Trophoblast cell (in vitro differentiated cells and primary cell): ENCODE measurements around the gene C14orf180.

Experiments used
- DNase-seq, 2 donors: peaks; one replicate each; pipeline ENCODE4 v3.0.0-alpha.2; 2016
- H2AFZ ChIP-seq: 2 replicates; pipeline ENCODE4 v1.6.1; 2013; ENCODE audit warnings: low read length, moderate library complexity, mild to moderate bottlenecking; ENCODE audit not compliant: insufficient read depth, poor library complexity
- H2AK5ac ChIP-seq: 2 replicates; pipeline ENCODE4 v1.6.1; 2013; ENCODE audit warnings: mild to moderate bottlenecking, low read length
- H2BK120ac ChIP-seq: 2 replicates; pipeline ENCODE4 v1.6.1; 2013; ENCODE audit warnings: low read length, mild to moderate bottlenecking, moderate library complexity; ENCODE audit not compliant: insufficient read depth, poor library complexity
- H2BK12ac ChIP-seq: 2 replicates; pipeline ENCODE4 v1.6.1; 2013; ENCODE audit warnings: mild to moderate bottlenecking, low read length, moderate library complexity
- H2BK5ac ChIP-seq: 2 replicates; pipeline ENCODE4 v1.6.1; 2013; ENCODE audit warnings: low read length, low read depth, moderate library complexity, mild to moderate bottlenecking; ENCODE audit not compliant: poor library complexity
- H3K14ac ChIP-seq: 2 replicates; pipeline ENCODE4 v1.6.1; 2013; ENCODE audit warnings: mild to moderate bottlenecking, low read length
- H3K18ac ChIP-seq: 2 replicates; pipeline ENCODE4 v1.6.1; 2013; ENCODE audit warnings: mild to moderate bottlenecking, low read length
- H3K23ac ChIP-seq: 2 replicates; pipeline ENCODE4 v1.6.1; 2013; ENCODE audit warnings: low read length
- H3K27ac ChIP-seq: 2 replicates; pipeline ENCODE4 v1.5.1; 2013; ENCODE audit warnings: low read depth, mild to moderate bottlenecking, inconsistent platforms, low read length, moderate library complexity
- H3K27me3 ChIP-seq: 2 replicates; pipeline ENCODE4 v1.6.1; 2013; ENCODE audit warnings: inconsistent platforms, mild to moderate bottlenecking, low read length, moderate library complexity; ENCODE audit not compliant: insufficient read depth
- H3K36me3 ChIP-seq, 2 experiments: 1 replicate in 1 of 2; 2 replicates in 1 of 2; pipeline ENCODE4 v1.6.1; 2013; ENCODE audit warnings: low read length in 2 of 2, mild to moderate bottlenecking in 2 of 2, moderate library complexity in 1 of 2; ENCODE audit not compliant: insufficient read depth in 2 of 2, control insufficient read depth in 1 of 2
- H3K4ac ChIP-seq: 2 replicates; pipeline ENCODE4 v1.6.1; 2013; ENCODE audit warnings: low read depth, mild to moderate bottlenecking, low read length, moderate library complexity
- H3K4me1 ChIP-seq, 2 experiments: 1 replicate in 1 of 2; 2 replicates in 1 of 2; pipeline ENCODE4 v1.6.1; 2013; ENCODE audit warnings: low read length in 2 of 2, mild to moderate bottlenecking in 2 of 2, moderate library complexity in 1 of 2; ENCODE audit not compliant: insufficient read depth in 2 of 2, control insufficient read depth in 1 of 2
- H3K4me2 ChIP-seq: 2 replicates; pipeline ENCODE4 v1.6.1; 2013; ENCODE audit warnings: inconsistent platforms, mild to moderate bottlenecking, low read length, moderate library complexity
- H3K4me3 ChIP-seq: 2 replicates; pipeline ENCODE4 v1.5.1; 2013; ENCODE audit warnings: mild to moderate bottlenecking, low read depth, low read length, inconsistent platforms
- H3K79me1 ChIP-seq: one replicate; pipeline ENCODE4 v1.6.1; 2013; ENCODE audit warnings: low read length
- H3K79me2 ChIP-seq: 2 replicates; pipeline ENCODE4 v1.6.1; 2013; ENCODE audit warnings: low read length, mild to moderate bottlenecking; ENCODE audit not compliant: control insufficient read depth, insufficient read depth, poor library complexity
- H3K9ac ChIP-seq: 2 replicates; pipeline ENCODE4 v1.6.1; 2013; ENCODE audit warnings: mild to moderate bottlenecking, low read length
- H3K9me3 ChIP-seq: 2 replicates; pipeline ENCODE4 v1.6.1; 2013; ENCODE audit warnings: low read depth, mild to moderate bottlenecking, control low read depth, inconsistent platforms, low read length; ENCODE audit not compliant: insufficient read depth
- H4K12ac ChIP-seq: 2 replicates; pipeline ENCODE4 v1.6.1; 2013; ENCODE audit warnings: low read depth, mild to moderate bottlenecking, low read length, moderate library complexity
- H4K8ac ChIP-seq: 2 replicates; pipeline ENCODE4 v1.6.1; 2013; ENCODE audit warnings: low read depth, mild to moderate bottlenecking, low read length, moderate library complexity
- H4K91ac ChIP-seq: one replicate; pipeline ENCODE4 v1.6.1; 2013; ENCODE audit warnings: low read depth, mild to moderate bottlenecking, low read length, moderate library complexity
- WGBS: extraction: QIAGEN DNeasy Blood & Tissue Kit; methylation state at CpG from one replicate; pipeline ENCODE4 v1.1.7; 2013; ENCODE audit warnings: missing lambda C conversion rate; ENCODE audit not compliant: insufficient read length, insufficient coverage; ENCODE audit errors: extremely low coverage; 5-methylcytosine and 5-hydroxymethylcytosine counted together

The C14orf180 gene

DNA sequence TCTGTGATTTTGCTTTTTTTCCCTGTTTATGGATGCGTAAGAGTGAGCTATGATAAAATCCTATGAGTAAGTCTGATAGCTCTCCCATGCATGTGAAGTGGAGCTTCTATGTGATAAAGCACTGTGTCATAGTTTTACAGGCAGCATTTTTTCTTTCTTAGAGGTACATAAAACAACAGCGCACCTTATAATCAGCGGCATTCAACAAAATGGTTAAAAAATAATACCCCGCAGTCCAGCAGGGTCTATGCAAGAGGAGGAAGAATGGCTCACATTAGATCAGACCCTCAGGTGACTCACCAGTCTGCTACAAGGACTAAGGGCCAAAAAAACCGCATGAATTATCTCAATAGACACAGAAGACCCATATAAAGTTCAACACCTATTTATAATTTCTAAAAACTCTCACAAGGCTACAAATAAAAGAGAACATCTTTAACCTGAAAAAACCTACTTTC, 58.0 kb downstream of the C14orf180 start:
- Histone ChIP-seq H3K18ac (no peak overlapping the region), H3K4me3 (no peak overlapping the region), H3K27ac (no peak overlapping the region), H3K36me3 (no peaks in the 10 kb centered on the region), H3K9ac (no peak overlapping the region), H3K79me2 (no peaks in the 10 kb centered on the region), H3K27me3 (no peaks in the 10 kb centered on the region), H4K8ac (no peak overlapping the region), H4K12ac (no peak overlapping the region), H3K4ac (no peak overlapping the region), H3K23ac (no peak overlapping the region), H2AK5ac (no peak overlapping the region), H4K91ac (no peak overlapping the region), H3K79me1 (no peaks in the 10 kb centered on the region), H3K4me1 (no peaks in the 10 kb centered on the region), H2BK5ac (no peak overlapping the region), H2AFZ (no peak overlapping the region), H2BK120ac (no peak overlapping the region), H3K14ac (no peak overlapping the region), H2BK12ac (no peak overlapping the region), H3K4me2 (no peak overlapping the region), H3K9me3 (no peaks in the 10 kb centered on the region)
- WGBS = no CpG with 5 or more reads among the region's 5 CpGs
- no peak for DNase-seq

DNA sequence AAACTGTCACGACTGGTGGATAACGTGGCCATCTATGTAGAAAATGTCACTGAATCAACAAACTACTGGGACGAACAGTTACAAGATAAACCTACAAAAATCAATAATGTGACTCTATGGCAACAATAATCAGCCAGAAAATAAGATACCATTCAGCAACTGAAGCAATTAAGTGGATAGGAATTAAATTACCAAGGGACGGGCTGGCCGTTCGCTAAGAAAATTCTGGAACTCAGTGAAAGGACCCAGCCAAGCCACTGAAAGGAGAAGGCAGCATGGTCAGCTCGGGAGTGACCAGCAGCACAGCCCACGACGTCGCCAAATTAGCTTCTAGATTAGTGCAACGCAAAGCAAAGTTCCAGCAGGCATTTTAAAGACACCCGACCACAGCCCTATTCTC, 58.6 kb downstream of the C14orf180 start:
- Histone ChIP-seq H4K91ac (no peak overlapping the region), H3K4ac (no peak overlapping the region), H3K14ac (no peak overlapping the region), H3K4me3 (no peak overlapping the region), H3K36me3 (no peaks in the 10 kb centered on the region), H2BK120ac (no peak overlapping the region), H2BK12ac (no peak overlapping the region), H2AK5ac (no peak overlapping the region), H3K79me2 (no peaks in the 10 kb centered on the region), H2AFZ (no peak overlapping the region), H3K18ac (no peak overlapping the region), H3K27ac (no peak overlapping the region), H3K23ac (no peak overlapping the region), H3K79me1 (no peaks in the 10 kb centered on the region), H3K4me2 (no peak overlapping the region), H4K12ac (no peak overlapping the region), H4K8ac (no peak overlapping the region), H3K27me3 (no peaks in the 10 kb centered on the region), H3K4me1 (no peaks in the 10 kb centered on the region), H3K9me3 (no peaks in the 10 kb centered on the region), H3K9ac (no peak overlapping the region), H2BK5ac (no peak overlapping the region)
- no CpG with 5 or more reads among the region's 12 CpGs for WGBS
- DNase-seq = no peak

GRCh38 chr14:104638927-104639450, 59.4 kb downstream of the C14orf180 start:
- WGBS = no CpG with 5 or more reads among the region's 13 CpGs

GRCh38 chr14:104639471-104639870, 59.9 kb downstream of the C14orf180 start:
- Histone ChIP-seq H3K14ac (no peak overlapping the region), H2BK12ac (no peak overlapping the region), H3K23ac (no peak overlapping the region), H3K27ac (no peak overlapping the region), H2AFZ (no peak overlapping the region), H2BK5ac (no peak overlapping the region), H3K79me2 (no peaks in the 10 kb centered on the region), H3K9ac (no peak overlapping the region), H2AK5ac (no peak overlapping the region), H3K4me1 (no peaks in the 10 kb centered on the region), H3K36me3 (no peaks in the 10 kb centered on the region), H2BK120ac (no peak overlapping the region), H4K91ac (no peak overlapping the region), H4K8ac (no peak overlapping the region), H3K27me3 (no peaks in the 10 kb centered on the region), H3K4me3 (no peak overlapping the region), H4K12ac (no peak overlapping the region), H3K9me3 (no peaks in the 10 kb centered on the region), H3K79me1 (no peaks in the 10 kb centered on the region), H3K4me2 (no peak overlapping the region), H3K18ac (no peak overlapping the region), H3K4ac (no peak overlapping the region)
- WGBS = no CpG with 5 or more reads among the region's 5 CpGs
- no peak for DNase-seq

More at GRCh38 chr14:104638927-104639450, 59.4 kb downstream of the C14orf180 start:
- H3K9me3 ChIP-seq = no peaks in the 10 kb centered on the region
- H3K23ac ChIP-seq = no peak overlapping the region
- DNase-seq = no peak
- no peaks in the 10 kb centered on the region for H3K79me1 ChIP-seq
- no peak overlapping the region for H3K27ac ChIP-seq
- no peak overlapping the region for H4K12ac ChIP-seq
- H2BK5ac ChIP-seq = no peak overlapping the region
- no peak overlapping the region for H2BK120ac ChIP-seq
- H3K14ac ChIP-seq = no peak overlapping the region
- H3K27me3 ChIP-seq = no peaks in the 10 kb centered on the region
- H3K9ac ChIP-seq = no peak overlapping the region
- no peak overlapping the region for H2AK5ac ChIP-seq
- no peaks in the 10 kb centered on the region for H3K36me3 ChIP-seq
- no peak overlapping the region for H3K4me2 ChIP-seq
- H2AFZ ChIP-seq = no peak overlapping the region
- H3K4me1 ChIP-seq = no peaks in the 10 kb centered on the region
- H3K18ac ChIP-seq = no peak overlapping the region
- no peaks in the 10 kb centered on the region for H3K79me2 ChIP-seq
- no peak overlapping the region for H2BK12ac ChIP-seq
- H4K91ac ChIP-seq = no peak overlapping the region
- no peak overlapping the region for H3K4me3 ChIP-seq
- H4K8ac ChIP-seq = no peak overlapping the region
- H3K4ac ChIP-seq = no peak overlapping the region
